Esophagus muscularis mucosa (tissue), 4 donors: ENCODE data around the gene BNC2.

ENCODE experiments used
- EP300 ChIP-seq: sonication (generic); formaldehyde crosslinking; IDR thresholded peaks from one replicate; pipeline ENCODE4 v1.6.1; 2017; ENCODE audit warnings: antibody characterized with exemption
- POLR2A ChIP-seq: fragments of 450-650 bp; IDR thresholded peaks from one replicate; pipeline ENCODE4 v1.6.1; 2017; ENCODE audit warnings: antibody characterized with exemption, moderate library complexity, mild to moderate bottlenecking, low read depth
- TF ChIP-seq, protein P1 (sequence below), 3 experiments: fragments of 200-600 bp in 2 of 3; fragments of 450-650 bp in 1 of 3; sonication (generic) in 2 of 3; IDR thresholded peaks; one replicate each; pipeline ENCODE4 v1.5.1; 2017 to 2019; ENCODE audit warnings: antibody characterized with exemption in 3 of 3, mild to moderate bottlenecking in 2 of 3, moderate library complexity in 1 of 3

DNA sequence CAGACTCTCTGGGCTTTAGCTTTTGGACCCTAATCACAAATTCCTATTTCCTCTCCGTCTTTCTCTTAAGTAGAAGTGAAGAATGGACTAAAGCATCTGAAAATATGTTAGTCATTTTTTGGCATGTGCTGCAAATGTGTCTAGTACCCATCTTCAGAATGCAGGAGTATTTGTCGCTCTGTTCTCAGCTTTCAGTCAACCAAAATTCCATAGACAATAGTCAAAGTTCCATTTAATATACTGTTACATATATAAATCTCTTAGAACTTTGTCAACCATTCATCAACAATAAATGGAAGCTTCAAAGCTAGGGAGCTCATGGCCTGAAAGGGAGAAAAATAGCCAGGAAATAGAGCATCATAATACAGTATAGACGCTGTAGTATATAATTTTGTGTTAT lies 509.4 kb downstream of the BNC2 start:
- TF ChIP-seq, protein P1, sequence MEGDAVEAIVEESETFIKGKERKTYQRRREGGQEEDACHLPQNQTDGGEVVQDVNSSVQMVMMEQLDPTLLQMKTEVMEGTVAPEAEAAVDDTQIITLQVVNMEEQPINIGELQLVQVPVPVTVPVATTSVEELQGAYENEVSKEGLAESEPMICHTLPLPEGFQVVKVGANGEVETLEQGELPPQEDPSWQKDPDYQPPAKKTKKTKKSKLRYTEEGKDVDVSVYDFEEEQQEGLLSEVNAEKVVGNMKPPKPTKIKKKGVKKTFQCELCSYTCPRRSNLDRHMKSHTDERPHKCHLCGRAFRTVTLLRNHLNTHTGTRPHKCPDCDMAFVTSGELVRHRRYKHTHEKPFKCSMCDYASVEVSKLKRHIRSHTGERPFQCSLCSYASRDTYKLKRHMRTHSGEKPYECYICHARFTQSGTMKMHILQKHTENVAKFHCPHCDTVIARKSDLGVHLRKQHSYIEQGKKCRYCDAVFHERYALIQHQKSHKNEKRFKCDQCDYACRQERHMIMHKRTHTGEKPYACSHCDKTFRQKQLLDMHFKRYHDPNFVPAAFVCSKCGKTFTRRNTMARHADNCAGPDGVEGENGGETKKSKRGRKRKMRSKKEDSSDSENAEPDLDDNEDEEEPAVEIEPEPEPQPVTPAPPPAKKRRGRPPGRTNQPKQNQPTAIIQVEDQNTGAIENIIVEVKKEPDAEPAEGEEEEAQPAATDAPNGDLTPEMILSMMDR (IDR thresholded peaks at IDR 0.05), result no peak
- TF ChIP-seq POLR2A (no peak), EP300 (no peak)
